ENCODE measurements around the gene SNRPD1. TPM values are rescaled to one million over a fixed set of nuclear protein-coding genes. Genes with fewer than 3 reads are reported as not detected.
"Not testable (repeated sequence)": the region's sequence is repeated elsewhere in the genome, so short reads cannot be mapped to it uniquely, and the experiment has no call there.

SNRPD1 gene
- total and polyA plus RNA-seq, 2 of the 8 experiments (the other 6 are each of a cell fraction or from before 2014, with no cell fraction given) = 59.6 to 180 TPM

DNA sequence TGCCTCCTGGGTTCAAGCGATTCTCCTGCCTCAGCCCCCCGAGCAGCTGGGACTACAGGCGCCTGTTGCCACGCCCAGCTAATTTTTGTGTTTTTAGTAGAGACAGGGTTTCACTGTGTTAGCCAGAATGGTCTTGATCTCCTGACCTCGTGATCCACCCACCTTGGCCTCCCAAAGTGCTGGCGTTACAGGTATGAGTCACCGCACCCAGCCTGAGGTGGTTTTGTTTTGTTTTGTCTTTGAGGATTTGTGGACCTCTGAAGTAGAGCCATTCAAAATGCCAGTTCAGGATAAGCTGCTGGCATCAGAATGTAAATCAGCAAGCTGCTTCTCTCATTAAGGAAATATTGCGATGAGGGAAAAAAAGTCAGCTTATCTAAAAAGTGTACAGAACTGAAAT is 63.2 kb downstream of the SNRPD1 start:
- not testable (repeated sequence) for H3K9me3 ChIP-seq (ENCODE audit: insufficient read depth in 2 of 2, low read depth in 1 of 2, low read length in 1 of 2); H4K20me1 ChIP-seq (replicated peaks in 1 of 2; ENCODE audit: control insufficient read depth in 1 of 2, insufficient read depth in 2 of 2, low read length in 2 of 2); H2BK12ac ChIP-seq (ENCODE audit: low read depth, low read length); H3K36me3 ChIP-seq (ENCODE audit: control insufficient read depth in 2 of 4, insufficient read depth in 4 of 4, low read length in 3 of 4); H3K14ac ChIP-seq (ENCODE audit: insufficient read length); H2BK120ac ChIP-seq (replicated peaks; ENCODE audit: low read depth, low read length); H2AFZ ChIP-seq (ENCODE audit: low read length); H3K4me3 ChIP-seq (ENCODE audit: extremely low read depth in 1 of 4, insufficient read depth in 2 of 4, low read depth in 3 of 4, low read length in 4 of 4); H3K9ac ChIP-seq (replicated peaks in 1 of 4; ENCODE audit: extremely low read depth in 1 of 4, low read depth in 3 of 4, low read length in 3 of 4); H3K79me1 ChIP-seq (ENCODE audit: low read depth, low read length); FAIRE-seq; H3K56ac ChIP-seq (replicated peaks; ENCODE audit: insufficient read length, low read depth, low read length); H4K91ac ChIP-seq (replicated peaks; ENCODE audit: insufficient read length, low read length); H3K27ac ChIP-seq (ENCODE audit: low read depth, low read length); H4K5ac ChIP-seq (ENCODE audit: insufficient read length, low read depth, low read length); H3K4me2 ChIP-seq (ENCODE audit: insufficient read depth in 1 of 2, low read depth in 2 of 2, low read length in 2 of 2); H2AK5ac ChIP-seq (ENCODE audit: low read depth, low read length); H4K8ac ChIP-seq (ENCODE audit: extremely low read depth, insufficient read depth, low read length); H3K4me1 ChIP-seq (replicated peaks in 1 of 4; ENCODE audit: control insufficient read depth in 3 of 4, insufficient read depth in 4 of 4, low read length in 3 of 4); H3K4ac ChIP-seq (replicated peaks; ENCODE audit: insufficient read length, low read depth, low read length); H3K79me2 ChIP-seq (ENCODE audit: control insufficient read depth in 1 of 2, insufficient read depth in 2 of 2, low read length in 2 of 2); H3K18ac ChIP-seq (ENCODE audit: extremely low read depth, low read length); H2BK15ac ChIP-seq (ENCODE audit: low read length); H2BK20ac ChIP-seq (ENCODE audit: low read length); H3K27me3 ChIP-seq (replicated peaks in 1 of 4; ENCODE audit: control insufficient read depth in 3 of 4, extremely low read depth in 1 of 4, insufficient read depth in 3 of 4, low read length in 3 of 4); DNase-seq (ENCODE audit: low read depth in 1 of 2, low spot score in 2 of 2); H2BK5ac ChIP-seq (ENCODE audit: low read depth, low read length); H3K23me2 ChIP-seq (ENCODE audit: low read depth, low read length); H3K23ac ChIP-seq (ENCODE audit: insufficient read length)
- 79% methylated on average over 8 of the region's 8 CpGs; no CpG with 5 or more reads in 1 of the 2 experiments for WGBS, 2 experiments (ENCODE audit: extremely low coverage in 1 of 2, insufficient coverage in 1 of 2, insufficient read length in 1 of 2, insufficient replicate concordance in 2 of 2, low coverage in 1 of 2, low lambda C conversion rate in 2 of 2, missing lambda C conversion rate in 1 of 2)
- ChIA-PET POLR2A (ENCODE audit: partially characterized antibody) (interaction anchor here (0.6 to 1.4 kb wide), 3 partner anchors 10 to 36 kb away, joined by 3 to 5 read pairs (median 4); partner anchors contain the start of gene ABHD3), CTCF (ENCODE audit: partially characterized antibody) (interaction anchor here (0.6 to 1.0 kb wide), 3 partner anchors 12 to 1471 kb away, joined by 3 to 5 read pairs (median 4); no protein-coding TSS in a partner anchor)

Data from H1 (cell line).